LNCAP (cell line): ENCODE measurements around the gene CCNDBP1.

Experiments used
- CTCF ChIP-seq: fragments of 450-650 bp; IDR thresholded peaks from 2 replicates; pipeline ENCODE4 v1.5.1; 2017; ENCODE audit warnings: mild to moderate bottlenecking

CCNDBP1 gene

GRCh38 chr15:43189296-43189695, 4.1 kb downstream of the CCNDBP1 start:
- no peak for TF ChIP-seq CTCF

GRCh38 chr15:43190178-43190577, 5.0 kb downstream of the CCNDBP1 start:
- TF ChIP-seq CTCF: no peak

DNA sequence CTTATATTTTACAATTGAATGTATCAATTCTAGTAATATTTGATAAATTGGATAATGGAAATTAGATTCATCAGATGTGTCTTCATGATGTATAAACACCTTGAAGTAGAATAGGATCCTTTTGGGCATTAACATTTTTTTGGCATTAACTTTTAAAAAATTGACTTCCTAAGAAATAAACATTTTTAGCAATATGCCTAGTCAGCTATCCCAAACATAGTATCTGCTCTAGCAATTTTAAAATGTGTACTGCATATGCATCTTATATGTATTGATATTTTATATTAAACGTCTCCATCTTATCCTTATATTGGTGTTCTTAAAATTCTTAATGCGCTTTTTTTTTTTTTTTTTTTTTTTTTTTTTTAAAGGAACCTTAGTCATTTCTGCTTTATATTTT, 8.5 kb downstream of the CCNDBP1 start:
- TF ChIP-seq CTCF: no peak

GRCh38 chr15:43194795-43195194, 9.6 kb downstream of the CCNDBP1 start:
- TF ChIP-seq CTCF: no peak

DNA sequence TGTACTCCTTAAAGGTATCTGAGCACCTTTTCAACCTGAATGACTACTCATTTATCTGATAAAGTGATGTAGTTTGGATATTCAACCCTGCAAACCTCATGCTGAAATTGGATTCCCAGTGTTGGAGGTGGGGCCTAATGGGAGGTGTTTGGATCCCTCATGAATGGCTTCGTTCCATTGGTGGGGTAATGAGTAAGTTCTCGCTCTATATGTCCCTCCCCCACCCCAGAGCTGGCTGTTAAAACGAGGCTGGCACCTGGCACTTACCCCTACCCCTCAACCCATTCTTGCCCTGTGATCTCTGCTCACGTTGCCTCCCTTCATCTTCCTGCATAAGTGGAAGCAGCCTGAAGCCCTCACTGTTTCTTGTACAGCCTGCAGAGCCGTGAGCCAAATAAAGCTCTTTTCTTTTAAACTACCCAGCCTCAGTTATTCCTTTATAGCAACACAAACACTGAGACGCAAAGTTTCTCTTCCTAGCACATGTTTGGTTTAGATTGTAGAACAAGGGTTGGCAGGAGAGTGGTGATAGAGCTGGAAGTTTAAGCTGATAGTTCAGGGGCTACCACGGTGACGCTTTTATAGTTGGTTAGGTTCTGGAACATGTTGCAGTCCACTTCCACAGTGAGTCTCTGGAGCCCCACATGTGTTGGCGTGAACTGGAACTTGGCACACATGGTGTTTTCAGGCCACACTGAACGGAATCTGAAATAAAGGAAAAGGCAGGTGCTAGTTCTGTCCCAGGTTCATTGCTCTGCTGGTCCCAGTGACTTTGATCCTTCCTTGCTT, 11.8 kb downstream of the CCNDBP1 start:
- TF ChIP-seq CTCF: no peak

- TF ChIP-seq CTCF: no peak
Measured at GRCh38 chr15:43198992-43199391, 13.8 kb downstream of the CCNDBP1 start.

DNA sequence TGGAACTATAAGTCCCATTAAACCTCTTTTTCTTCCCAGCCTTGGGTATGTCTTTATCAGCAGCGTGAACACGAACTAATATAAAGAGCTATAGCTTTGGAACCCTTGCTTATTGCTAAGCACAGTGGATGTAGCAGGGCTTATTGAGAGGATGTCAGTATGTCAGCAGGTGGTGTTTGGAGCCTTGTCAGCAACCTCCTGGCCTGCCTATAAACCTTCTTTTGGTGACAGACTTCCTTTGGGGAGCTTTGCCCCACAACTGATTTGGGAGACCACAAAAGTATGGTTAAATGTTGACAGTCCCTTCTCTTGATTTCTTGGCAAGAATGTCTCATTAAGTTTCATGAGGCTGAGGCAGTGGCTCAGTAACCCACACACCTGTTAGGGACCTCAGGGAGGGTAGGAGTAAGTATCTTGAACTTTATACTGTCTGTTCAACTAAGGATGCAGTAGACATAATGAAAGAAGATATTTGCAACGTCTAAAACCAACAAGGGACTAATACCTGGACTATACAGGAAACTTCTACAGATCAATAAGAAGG, 14.8 kb downstream of the CCNDBP1 start:
- no peak for TF ChIP-seq CTCF
